H9 (cell line): ENCODE data around the gene LRRC3. TPM values are rescaled to one million over a fixed set of nuclear protein-coding genes. Genes with fewer than 3 reads are reported as not detected.

Experiments
- DNase-seq: peaks from one replicate; pipeline ENCODE4 v3.0.0-alpha.2; 2017
- H2AFZ ChIP-seq: one replicate; pipeline ENCODE4 v1.6.1; 2013; ENCODE audit warnings: mild to moderate bottlenecking, low read length, control low read depth, moderate library complexity
- H2AK5ac ChIP-seq: 2 replicates; pipeline ENCODE4 v1.6.1; 2013; ENCODE audit warnings: low read length, control low read depth, mixed read lengths; ENCODE audit not compliant: insufficient read length
- H2BK120ac ChIP-seq: one replicate; pipeline ENCODE4 v1.6.1; 2013; ENCODE audit warnings: low read depth, mild to moderate bottlenecking, low read length, control low read depth, inconsistent platforms; ENCODE audit not compliant: poor library complexity, severe bottlenecking
- H2BK12ac ChIP-seq: 2 replicates; pipeline ENCODE4 v1.6.1; 2013; ENCODE audit warnings: low read length, control low read depth, mixed read lengths, low read depth; ENCODE audit not compliant: insufficient read length
- H2BK15ac ChIP-seq: 2 replicates; pipeline ENCODE4 v1.6.1; 2013; ENCODE audit warnings: low read depth, low read length, control low read depth
- H2BK20ac ChIP-seq: one replicate; pipeline ENCODE4 v1.6.1; 2013; ENCODE audit warnings: low read depth, mild to moderate bottlenecking, low read length, control low read depth, inconsistent platforms; ENCODE audit not compliant: poor library complexity, severe bottlenecking
- H2BK5ac ChIP-seq: 2 replicates; pipeline ENCODE4 v1.6.1; 2013; ENCODE audit warnings: low read length, control low read depth, mixed read lengths; ENCODE audit not compliant: insufficient read length
- H3K14ac ChIP-seq: 2 replicates; pipeline ENCODE4 v1.6.1; 2013; ENCODE audit warnings: low read length, control low read depth; ENCODE audit not compliant: insufficient read depth
- H3K18ac ChIP-seq: 2 replicates; pipeline ENCODE4 v1.6.1; 2013; ENCODE audit warnings: low read depth, mild to moderate bottlenecking, mixed read lengths, low read length, control low read depth; ENCODE audit not compliant: insufficient read length
- H3K23ac ChIP-seq: 2 replicates; pipeline ENCODE4 v1.6.1; 2013; ENCODE audit warnings: low read length, control low read depth, mixed read lengths, low read depth; ENCODE audit not compliant: insufficient read length
- H3K23me2 ChIP-seq: 2 replicates; pipeline ENCODE4 v1.6.1; 2013; ENCODE audit warnings: low read depth, mild to moderate bottlenecking, mixed read lengths, low read length, control low read depth; ENCODE audit not compliant: insufficient read length, poor library complexity, severe bottlenecking
- H3K27ac ChIP-seq: 2 replicates; pipeline ENCODE4 v1.5.1; 2013; ENCODE audit warnings: low read length, control low read depth, mixed read lengths, low read depth; ENCODE audit not compliant: insufficient read length
- H3K27me3 ChIP-seq: 2 replicates; pipeline ENCODE4 v1.6.1; 2013; ENCODE audit warnings: low read length, control low read depth, inconsistent platforms; ENCODE audit not compliant: insufficient read depth
- H3K4ac ChIP-seq: 2 replicates; pipeline ENCODE4 v1.6.1; 2013; ENCODE audit warnings: low read depth, mild to moderate bottlenecking, control low read depth, inconsistent platforms, low read length, moderate library complexity
- H3K4me1 ChIP-seq: 2 replicates; pipeline ENCODE4 v1.6.1; 2013; ENCODE audit warnings: low read length, control low read depth, inconsistent platforms; ENCODE audit not compliant: insufficient read depth
- H3K4me2 ChIP-seq: 2 replicates; pipeline ENCODE4 v1.6.1; 2013; ENCODE audit warnings: low read length, control low read depth, mixed read lengths; ENCODE audit not compliant: insufficient read length, insufficient read depth
- H3K56ac ChIP-seq: 2 replicates; pipeline ENCODE4 v1.6.1; 2013; ENCODE audit warnings: low read depth, mild to moderate bottlenecking, mixed read lengths, low read length, control low read depth; ENCODE audit not compliant: insufficient read length
- H3K79me1 ChIP-seq: 2 replicates; pipeline ENCODE4 v1.6.1; 2013; ENCODE audit warnings: low read depth, mild to moderate bottlenecking, moderate library complexity, low read length, control low read depth, inconsistent platforms; ENCODE audit not compliant: insufficient read depth, poor library complexity, severe bottlenecking
- H3K79me2 ChIP-seq: 2 replicates; pipeline ENCODE4 v1.6.1; 2013; ENCODE audit warnings: low read length, control low read depth, inconsistent platforms; ENCODE audit not compliant: insufficient read depth
- H3K9ac ChIP-seq: 2 replicates; pipeline ENCODE4 v1.6.1; 2013; ENCODE audit warnings: low read length, control low read depth, mixed read lengths; ENCODE audit not compliant: insufficient read length; ENCODE audit errors: extremely low read depth
- H3K9me3 ChIP-seq: one replicate; pipeline ENCODE4 v1.6.1; 2013; ENCODE audit warnings: low read depth, low read length, inconsistent platforms; ENCODE audit not compliant: control insufficient read depth
- H3T11ph ChIP-seq: one replicate; pipeline ENCODE4 v1.6.1; 2013; ENCODE audit warnings: mild to moderate bottlenecking, low read length, control low read depth, inconsistent platforms
- H4K20me1 ChIP-seq: one replicate; pipeline ENCODE4 v1.6.1; 2013; ENCODE audit not compliant: control insufficient read depth, insufficient read length, insufficient read depth
- H4K5ac ChIP-seq: 2 replicates; pipeline ENCODE4 v1.6.1; 2013; ENCODE audit warnings: low read depth, mild to moderate bottlenecking, mixed read lengths, low read length, control low read depth; ENCODE audit not compliant: insufficient read length
- H4K8ac ChIP-seq: replicated peaks from 2 replicates; pipeline ENCODE4 v1.6.1; 2013; ENCODE audit warnings: low read length, control low read depth, mixed read lengths, low read depth; ENCODE audit not compliant: insufficient read length
- H4K91ac ChIP-seq: 2 replicates; pipeline ENCODE4 v1.6.1; 2013; ENCODE audit warnings: low read depth, mild to moderate bottlenecking, moderate library complexity, mixed read lengths, low read length, control low read depth; ENCODE audit not compliant: insufficient read length
- H3K27ac Mint-ChIP-seq, 3 experiments: 2 replicates in 2 of 3; 3 replicates in 1 of 3; pipeline ENCODE4 v1.8.0; 2020 to 2021; ENCODE audit warnings: mixed read lengths in 3 of 3, mild to moderate bottlenecking in 1 of 3, moderate library complexity in 1 of 3
- H3K27me3 Mint-ChIP-seq: 2 replicates; pipeline ENCODE4 v1.8.0; 2021; ENCODE audit warnings: low read depth, mild to moderate bottlenecking, moderate library complexity, mixed read lengths
- H3K36me3 Mint-ChIP-seq, 3 experiments: 2 replicates in 2 of 3; 3 replicates in 1 of 3; pipeline ENCODE4 v1.8.0; 2020 to 2021; ENCODE audit warnings: low read depth in 3 of 3, mixed read lengths in 3 of 3; ENCODE audit not compliant: insufficient read depth in 1 of 3
- H3K4me1 Mint-ChIP-seq, 2 experiments: 2 replicates each; pipeline ENCODE4 v1.8.0; 2020; ENCODE audit warnings: mixed read lengths in 2 of 2
- H3K4me3 Mint-ChIP-seq, 2 experiments: 2 replicates in 1 of 2; 3 replicates in 1 of 2; pipeline ENCODE4 v1.8.0; 2020 to 2021; ENCODE audit warnings: mild to moderate bottlenecking in 2 of 2, mixed read lengths in 2 of 2, moderate library complexity in 1 of 2
- H3K9me3 Mint-ChIP-seq, 2 experiments: 2 replicates in 1 of 2; 3 replicates in 1 of 2; pipeline ENCODE4 v1.8.0; 2020; ENCODE audit warnings: mild to moderate bottlenecking in 2 of 2, mixed read lengths in 2 of 2, moderate library complexity in 1 of 2
- WGBS: extraction: QIAGEN DNeasy Blood & Tissue Kit; methylation state at CpG from one replicate; pipeline ENCODE4 v1.1.7; 2013; ENCODE audit warnings: missing lambda C conversion rate, low lambda C conversion rate, mixed read lengths; ENCODE audit not compliant: insufficient read length; ENCODE audit errors: extremely low coverage; 5-methylcytosine and 5-hydroxymethylcytosine counted together
- total RNA-seq: library from RNA; stranded (reverse); gene quantifications from 2 replicates; pipeline ENCODE4 v1.2.1, GENCODE V29; 2021
- TF ChIP-seq, protein P1 (sequence below): fragments of 200-600 bp; sonication (generic); conservative IDR thresholded peaks from 3 replicates; pipeline ENCODE4 v1.8.0; 2021; ENCODE audit warnings: antibody characterized with exemption, mild to moderate bottlenecking

Gene LRRC3
- total RNA-seq, 1 experiment from 2014 or later = 3.1 TPM

DNA sequence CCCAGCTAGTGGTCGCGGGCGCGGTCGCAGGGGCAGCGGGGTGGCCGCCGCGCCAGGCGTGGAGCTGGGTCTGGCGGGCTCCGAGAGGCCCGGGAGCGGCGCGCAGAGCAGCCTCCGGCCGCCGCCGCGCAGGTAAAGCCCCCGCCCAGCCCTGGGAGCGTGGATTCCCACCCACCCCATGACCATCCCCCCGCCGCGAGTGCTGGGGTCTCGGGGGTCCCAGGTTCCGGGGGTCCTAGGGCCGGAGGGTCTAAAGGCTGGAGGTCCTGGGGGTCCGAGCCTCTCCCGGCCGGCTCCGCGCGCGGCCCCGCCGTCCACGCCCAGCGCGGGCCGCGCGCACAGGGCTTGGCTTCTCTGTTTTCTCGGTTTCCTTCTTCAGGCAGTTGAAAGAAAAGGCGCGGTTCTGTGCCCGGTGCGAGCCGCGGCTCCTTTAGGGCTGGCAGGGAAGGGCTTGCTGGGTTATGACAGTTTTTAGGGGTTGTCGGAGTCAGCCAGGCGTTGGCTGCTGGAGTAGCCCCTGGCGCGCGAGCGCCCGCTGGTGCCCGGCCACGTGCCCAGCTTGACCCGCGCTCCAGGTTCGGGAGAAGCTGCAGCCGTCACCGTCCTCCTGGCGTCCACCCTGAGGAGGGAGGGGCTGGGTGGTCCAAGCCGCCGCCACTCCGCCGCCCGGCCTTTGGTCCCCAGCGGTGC, 359 bp downstream of the LRRC3 start:
- no peak overlapping the region for H4K5ac ChIP-seq
- H2BK15ac ChIP-seq = no peak overlapping the region
- no peaks in the 10 kb centered on the region for H3K79me2 ChIP-seq
- no peak overlapping the region for H3K56ac ChIP-seq
- no peak overlapping the region for H3K18ac ChIP-seq
- H3K4me1 ChIP-seq = no peaks in the 10 kb centered on the region
- no peak overlapping the region for H3K27ac ChIP-seq
- H3K79me1 ChIP-seq = no peaks in the 10 kb centered on the region
- no peak overlapping the region for H3T11ph ChIP-seq
- no peak overlapping the region for H2BK5ac ChIP-seq
- no peak overlapping the region for H3K9ac ChIP-seq
- no peak overlapping the region for H4K8ac ChIP-seq
- no peak overlapping the region for H3K4ac ChIP-seq
- Mint-ChIP-seq H3K4me1 (peaks cover 4 to 6% of the 10 kb centered on the region in 2 experiments; a peak in 2 of 4 replicates), H3K27me3 (peaks cover 33% of the 10 kb centered on the region), H3K27ac (no peak overlapping the region), H3K9me3 (no peaks in the 10 kb centered on the region; a peak in 1 of 5 replicates), H3K4me3 (peak overlapping the region; percentile 66 to 80), H3K36me3 (peaks cover 0 to 2% (median 0%) of the 10 kb centered on the region in 3 experiments; a peak in 1 of 7 replicates)
- no peaks in the 10 kb centered on the region for H3K9me3 ChIP-seq
- H3K27me3 ChIP-seq = no peaks in the 10 kb centered on the region
- H4K91ac ChIP-seq = no peak overlapping the region
- no peak overlapping the region for H2AFZ ChIP-seq
- TF ChIP-seq, protein P1, sequence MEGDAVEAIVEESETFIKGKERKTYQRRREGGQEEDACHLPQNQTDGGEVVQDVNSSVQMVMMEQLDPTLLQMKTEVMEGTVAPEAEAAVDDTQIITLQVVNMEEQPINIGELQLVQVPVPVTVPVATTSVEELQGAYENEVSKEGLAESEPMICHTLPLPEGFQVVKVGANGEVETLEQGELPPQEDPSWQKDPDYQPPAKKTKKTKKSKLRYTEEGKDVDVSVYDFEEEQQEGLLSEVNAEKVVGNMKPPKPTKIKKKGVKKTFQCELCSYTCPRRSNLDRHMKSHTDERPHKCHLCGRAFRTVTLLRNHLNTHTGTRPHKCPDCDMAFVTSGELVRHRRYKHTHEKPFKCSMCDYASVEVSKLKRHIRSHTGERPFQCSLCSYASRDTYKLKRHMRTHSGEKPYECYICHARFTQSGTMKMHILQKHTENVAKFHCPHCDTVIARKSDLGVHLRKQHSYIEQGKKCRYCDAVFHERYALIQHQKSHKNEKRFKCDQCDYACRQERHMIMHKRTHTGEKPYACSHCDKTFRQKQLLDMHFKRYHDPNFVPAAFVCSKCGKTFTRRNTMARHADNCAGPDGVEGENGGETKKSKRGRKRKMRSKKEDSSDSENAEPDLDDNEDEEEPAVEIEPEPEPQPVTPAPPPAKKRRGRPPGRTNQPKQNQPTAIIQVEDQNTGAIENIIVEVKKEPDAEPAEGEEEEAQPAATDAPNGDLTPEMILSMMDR = peak; percentile 28; the same call in 1 of the 3 replicates
- H3K14ac ChIP-seq = no peak overlapping the region; the same call in 1 of the 2 replicates
- WGBS = no CpG with 5 or more reads among the region's 72 CpGs
- H3K4me2 ChIP-seq = peak overlapping the region; percentile 28
- H2AK5ac ChIP-seq = no peak overlapping the region
- peak; percentile 56 for DNase-seq
- H3K23me2 ChIP-seq = peaks cover 7% of the 10 kb centered on the region
- H2BK120ac ChIP-seq = no peak overlapping the region
- no peak overlapping the region for H2BK12ac ChIP-seq
- no peak overlapping the region for H3K23ac ChIP-seq
- no peaks in the 10 kb centered on the region for H4K20me1 ChIP-seq
- H2BK20ac ChIP-seq = no peak overlapping the region
